ENCODE data around the gene DMXL1.
"Not testable (repeated sequence)": the region's sequence is repeated elsewhere in the genome, so short reads cannot be mapped to it uniquely, and the experiment has no call there.

The DMXL1 gene

GRCh38 chr5:119220576-119221197 lies 149.8 kb downstream of the DMXL1 start:
- no peak for DNase-seq (ENCODE audit: low read depth)
- no peak overlapping the region for H3K4me3 ChIP-seq (replicated peaks; ENCODE audit: low read depth, low read length)
- TF ChIP-seq, protein P1, sequence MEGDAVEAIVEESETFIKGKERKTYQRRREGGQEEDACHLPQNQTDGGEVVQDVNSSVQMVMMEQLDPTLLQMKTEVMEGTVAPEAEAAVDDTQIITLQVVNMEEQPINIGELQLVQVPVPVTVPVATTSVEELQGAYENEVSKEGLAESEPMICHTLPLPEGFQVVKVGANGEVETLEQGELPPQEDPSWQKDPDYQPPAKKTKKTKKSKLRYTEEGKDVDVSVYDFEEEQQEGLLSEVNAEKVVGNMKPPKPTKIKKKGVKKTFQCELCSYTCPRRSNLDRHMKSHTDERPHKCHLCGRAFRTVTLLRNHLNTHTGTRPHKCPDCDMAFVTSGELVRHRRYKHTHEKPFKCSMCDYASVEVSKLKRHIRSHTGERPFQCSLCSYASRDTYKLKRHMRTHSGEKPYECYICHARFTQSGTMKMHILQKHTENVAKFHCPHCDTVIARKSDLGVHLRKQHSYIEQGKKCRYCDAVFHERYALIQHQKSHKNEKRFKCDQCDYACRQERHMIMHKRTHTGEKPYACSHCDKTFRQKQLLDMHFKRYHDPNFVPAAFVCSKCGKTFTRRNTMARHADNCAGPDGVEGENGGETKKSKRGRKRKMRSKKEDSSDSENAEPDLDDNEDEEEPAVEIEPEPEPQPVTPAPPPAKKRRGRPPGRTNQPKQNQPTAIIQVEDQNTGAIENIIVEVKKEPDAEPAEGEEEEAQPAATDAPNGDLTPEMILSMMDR (IDR thresholded peaks at IDR 0.05; ENCODE audit: low read length, missing control alignments) = no peak

GRCh38 chr5:119221330-119221729 lies 150.4 kb downstream of the DMXL1 start:
- DNase-seq (ENCODE audit: low read depth) = no peak
- H3K4me3 ChIP-seq (replicated peaks; ENCODE audit: low read depth, low read length) = no peak overlapping the region
- TF ChIP-seq, protein P1 (IDR thresholded peaks at IDR 0.05; ENCODE audit: low read length, missing control alignments) = no peak

DNA sequence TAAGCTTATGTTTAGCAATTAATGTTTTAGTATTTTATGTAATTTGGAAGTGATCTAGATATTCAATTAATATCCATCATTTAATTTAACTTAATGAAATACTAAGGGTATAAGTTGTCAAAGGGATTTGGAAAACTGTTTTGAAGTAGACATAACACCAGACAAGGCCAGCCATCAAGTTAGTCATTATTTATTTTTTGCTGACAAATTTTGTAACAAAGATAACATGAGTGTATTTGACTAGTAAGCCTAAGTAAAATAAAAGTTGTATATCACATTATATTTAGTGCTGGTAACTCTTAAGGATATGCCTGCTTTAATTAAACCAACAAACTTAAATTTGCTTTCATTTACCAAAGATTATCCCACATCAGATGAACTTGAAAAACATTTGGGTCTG lies 159.1 kb downstream of the DMXL1 start:
- TF ChIP-seq, protein P1 (IDR thresholded peaks at IDR 0.05; ENCODE audit: low read length, missing control alignments) = no peak
- H3K4me3 ChIP-seq (replicated peaks; ENCODE audit: low read depth, low read length) = no peak overlapping the region
- no peak for DNase-seq (ENCODE audit: low read depth)

DNA sequence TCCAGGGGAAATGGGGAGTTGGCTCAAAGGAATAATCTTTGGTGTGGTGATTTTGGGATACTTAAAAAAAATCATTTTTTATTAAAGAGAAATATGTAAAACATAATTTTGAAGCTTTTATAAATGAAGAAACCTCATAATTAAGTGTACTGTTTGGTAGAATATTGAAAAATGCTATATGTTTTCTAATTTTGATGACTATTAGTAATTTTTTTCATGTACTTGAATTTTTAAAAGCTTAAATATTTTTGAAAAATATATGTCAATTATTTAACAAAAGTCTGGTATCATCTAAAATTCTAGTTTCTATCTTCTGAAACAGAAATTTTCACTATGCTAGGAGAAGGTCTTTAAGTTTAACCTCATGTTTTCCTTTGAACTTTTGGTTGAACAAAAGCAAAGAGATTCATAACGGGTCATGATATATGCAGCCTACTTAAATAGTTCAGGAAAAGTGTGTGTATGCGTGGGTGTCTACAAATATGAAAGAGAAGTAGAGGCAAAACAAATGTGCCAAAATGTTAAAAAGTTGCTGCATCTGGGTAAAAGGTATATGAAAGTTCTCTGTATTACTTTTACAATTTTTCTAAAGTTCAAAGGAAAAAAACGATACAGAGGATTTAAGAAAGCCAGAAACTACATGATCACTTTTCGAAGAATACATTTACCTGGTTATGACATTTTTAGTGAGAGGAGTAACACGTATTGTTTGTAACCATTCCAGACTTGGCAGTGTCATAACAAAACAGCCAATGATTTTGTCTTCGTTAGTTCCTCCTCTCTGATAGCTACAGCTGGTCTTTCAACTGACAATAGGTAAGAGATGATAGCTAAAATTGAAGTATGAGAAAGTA lies 167.6 kb downstream of the DMXL1 start:
- DNase-seq (ENCODE audit: low read depth) = no peak
- TF ChIP-seq, protein P1 (IDR thresholded peaks at IDR 0.05; ENCODE audit: low read length, missing control alignments) = no peak
- H3K4me3 ChIP-seq (replicated peaks; ENCODE audit: low read depth, low read length) = no peak overlapping the region

DNA sequence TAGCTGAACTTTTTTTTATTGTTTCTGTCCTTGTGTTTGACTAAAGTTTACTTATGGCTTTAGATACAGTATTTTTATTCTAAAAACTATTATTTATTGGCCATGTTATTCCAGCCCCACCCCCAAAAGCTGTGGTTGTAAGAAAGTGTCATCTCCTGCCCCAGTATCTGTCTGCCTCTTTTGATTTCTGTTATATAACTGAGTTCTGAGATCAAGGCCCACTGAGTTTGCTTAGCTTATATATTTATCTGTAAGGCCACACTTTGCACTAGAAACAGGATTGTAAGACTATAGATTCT lies 168.2 kb downstream of the DMXL1 start:
- H3K4me3 ChIP-seq (replicated peaks; ENCODE audit: low read depth, low read length) = no peak overlapping the region
- no peak for DNase-seq (ENCODE audit: low read depth)
- TF ChIP-seq, protein P1 (IDR thresholded peaks at IDR 0.05; ENCODE audit: low read length, missing control alignments) = no peak

DNA sequence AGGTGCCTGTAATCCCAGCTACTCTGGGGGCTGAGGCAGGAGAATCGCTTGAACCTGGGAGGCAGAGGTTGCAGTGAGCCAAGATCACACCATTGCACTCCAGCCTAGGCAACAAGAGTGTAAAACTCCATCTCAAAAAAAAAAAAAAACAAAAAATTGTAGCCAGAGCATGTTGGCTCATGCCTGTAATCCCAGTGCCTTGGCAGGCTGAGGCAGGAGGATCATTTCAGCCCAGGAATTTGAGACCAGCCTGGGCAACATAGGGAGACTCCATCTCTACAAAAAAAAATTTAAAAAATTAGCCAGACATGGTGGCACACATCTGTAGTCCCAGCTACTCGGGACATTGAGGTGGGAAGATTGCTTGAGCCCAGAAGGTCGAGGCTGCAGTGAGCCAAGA lies 168.9 kb downstream of the DMXL1 start:
- H3K4me3 ChIP-seq (replicated peaks; ENCODE audit: low read depth, low read length); DNase-seq (ENCODE audit: low read depth): not testable (repeated sequence)

DNA sequence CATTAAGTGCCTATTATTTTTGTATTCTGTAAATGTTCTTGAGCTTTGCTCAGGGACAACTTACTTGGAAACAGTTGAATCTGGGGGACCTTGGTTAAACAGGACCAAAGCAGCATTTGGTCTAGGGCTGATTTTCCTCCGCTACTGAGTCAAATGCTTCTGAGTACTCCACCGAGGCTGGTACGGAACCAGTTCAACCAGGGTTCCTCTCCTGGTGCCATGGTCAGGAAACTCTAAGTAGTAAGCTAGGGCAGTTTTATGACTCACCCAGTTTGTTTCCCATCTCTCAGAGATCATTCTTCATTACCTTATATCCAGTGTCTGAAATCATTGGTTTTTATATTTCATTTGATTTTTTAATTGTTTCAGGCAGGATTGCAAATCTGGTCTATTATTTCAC lies 173.0 kb downstream of the DMXL1 start:
- DNase-seq (ENCODE audit: low read depth) = no peak
- H3K4me3 ChIP-seq (replicated peaks; ENCODE audit: low read depth, low read length) = no peak overlapping the region
- TF ChIP-seq, protein P1 (IDR thresholded peaks at IDR 0.05; ENCODE audit: low read length, missing control alignments) = no peak

All from fibroblast of pulmonary artery (primary cell).